ENCODE measurements around the gene CLDN22.

GRCh38 chr4:183330841-183331240 is 10.8 kb upstream of the CLDN22 start:
- no peak for TF ChIP-seq CTCF (conservative IDR thresholded peaks at IDR 0.05 in 1 of 2, IDR thresholded peaks at IDR 0.05 in 1 of 2; ENCODE audit: low read depth in 1 of 2, low read length in 2 of 2)
- TF ChIP-seq EZH2 (IDR thresholded peaks at IDR 0.05; ENCODE audit: low read length, missing control alignments): no peak

All from fibroblast of lung (primary cell).